GM12872 (cell line): Measurements from ENCODE around the gene SLC1A3.

Experiments
- TF ChIP-seq, protein P1 (sequence below): IDR thresholded peaks from 3 replicates; pipeline ENCODE4 v1.5.1; 2011; ENCODE audit warnings: low read depth, mild to moderate bottlenecking, low read length, moderate library complexity; ENCODE audit not compliant: insufficient read depth

SLC1A3 gene

DNA sequence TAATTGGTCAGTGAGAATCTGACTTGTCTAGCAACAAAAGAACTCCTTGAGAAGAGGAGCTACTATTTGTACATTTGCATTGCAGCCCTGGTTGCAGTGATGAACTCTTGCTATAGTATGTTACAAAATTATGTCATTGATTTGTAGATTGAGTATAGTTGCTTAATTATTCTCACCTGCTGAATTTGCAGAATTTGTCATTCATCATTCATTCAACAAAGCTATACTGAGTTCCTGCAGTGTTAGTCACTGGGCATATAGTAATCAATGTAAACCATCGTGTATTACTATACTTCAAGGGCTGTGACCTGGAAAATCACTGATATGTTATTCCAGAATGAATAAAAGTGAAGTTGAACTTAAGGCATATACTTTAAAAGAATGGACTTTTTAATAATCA is 50.1 kb downstream of the SLC1A3 start:
- TF ChIP-seq, protein P1, sequence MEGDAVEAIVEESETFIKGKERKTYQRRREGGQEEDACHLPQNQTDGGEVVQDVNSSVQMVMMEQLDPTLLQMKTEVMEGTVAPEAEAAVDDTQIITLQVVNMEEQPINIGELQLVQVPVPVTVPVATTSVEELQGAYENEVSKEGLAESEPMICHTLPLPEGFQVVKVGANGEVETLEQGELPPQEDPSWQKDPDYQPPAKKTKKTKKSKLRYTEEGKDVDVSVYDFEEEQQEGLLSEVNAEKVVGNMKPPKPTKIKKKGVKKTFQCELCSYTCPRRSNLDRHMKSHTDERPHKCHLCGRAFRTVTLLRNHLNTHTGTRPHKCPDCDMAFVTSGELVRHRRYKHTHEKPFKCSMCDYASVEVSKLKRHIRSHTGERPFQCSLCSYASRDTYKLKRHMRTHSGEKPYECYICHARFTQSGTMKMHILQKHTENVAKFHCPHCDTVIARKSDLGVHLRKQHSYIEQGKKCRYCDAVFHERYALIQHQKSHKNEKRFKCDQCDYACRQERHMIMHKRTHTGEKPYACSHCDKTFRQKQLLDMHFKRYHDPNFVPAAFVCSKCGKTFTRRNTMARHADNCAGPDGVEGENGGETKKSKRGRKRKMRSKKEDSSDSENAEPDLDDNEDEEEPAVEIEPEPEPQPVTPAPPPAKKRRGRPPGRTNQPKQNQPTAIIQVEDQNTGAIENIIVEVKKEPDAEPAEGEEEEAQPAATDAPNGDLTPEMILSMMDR: no peak

DNA sequence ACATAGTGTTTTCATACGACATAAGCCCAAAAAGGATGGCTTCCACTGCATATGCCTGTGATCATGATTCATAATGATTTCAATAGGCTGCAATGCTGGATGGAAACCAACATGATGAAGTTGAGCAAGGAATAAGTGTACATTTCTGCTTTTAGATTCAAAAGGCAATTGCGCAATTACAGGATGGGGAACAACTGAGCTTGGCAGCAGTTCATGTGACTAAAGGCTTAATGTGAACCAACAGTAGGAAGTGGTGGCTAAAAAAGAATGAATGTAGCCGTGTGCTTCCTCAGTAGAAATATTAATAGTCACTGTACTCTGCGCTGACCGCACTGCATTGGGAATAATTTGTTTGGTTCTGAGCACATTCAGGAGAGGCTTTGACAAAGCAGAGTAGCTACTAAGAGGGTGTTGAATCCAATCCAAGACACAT is 51.2 kb downstream of the SLC1A3 start:
- TF ChIP-seq, protein P1: no peak

DNA sequence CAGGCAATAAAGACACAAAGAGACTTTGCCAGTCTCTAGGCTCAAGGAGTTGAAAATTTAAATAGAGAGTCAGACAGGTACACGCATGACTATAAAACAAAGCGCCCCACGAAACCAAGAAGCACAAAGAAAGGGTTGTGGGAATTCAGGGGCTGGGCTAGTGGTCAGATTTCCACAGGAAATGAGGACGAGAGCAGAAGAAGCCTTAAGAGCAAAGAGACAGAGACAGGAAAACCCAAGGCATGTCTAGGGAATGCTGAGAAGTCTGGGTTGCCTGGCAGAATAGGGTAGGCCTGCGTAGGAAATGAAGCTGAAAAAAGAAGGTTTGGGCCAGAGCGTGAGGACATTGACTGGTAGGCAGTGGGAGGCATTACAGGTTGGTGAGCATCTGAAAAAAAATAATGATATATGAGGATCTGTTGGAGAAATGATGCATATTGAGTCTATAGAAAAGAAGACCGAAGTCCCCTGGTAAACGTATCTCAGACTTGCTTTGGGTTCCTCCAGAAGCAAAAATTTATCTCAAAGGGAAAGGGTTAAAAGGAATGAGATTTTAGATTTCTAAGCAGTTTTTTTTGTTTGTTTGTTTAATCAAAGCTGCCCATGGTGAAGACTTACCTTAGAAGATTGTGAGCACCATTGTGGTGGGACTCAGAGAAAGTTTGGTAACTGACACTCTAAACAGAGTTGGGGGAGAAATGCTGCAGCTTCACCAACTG is 51.8 kb downstream of the SLC1A3 start:
- TF ChIP-seq, protein P1: no peak

DNA sequence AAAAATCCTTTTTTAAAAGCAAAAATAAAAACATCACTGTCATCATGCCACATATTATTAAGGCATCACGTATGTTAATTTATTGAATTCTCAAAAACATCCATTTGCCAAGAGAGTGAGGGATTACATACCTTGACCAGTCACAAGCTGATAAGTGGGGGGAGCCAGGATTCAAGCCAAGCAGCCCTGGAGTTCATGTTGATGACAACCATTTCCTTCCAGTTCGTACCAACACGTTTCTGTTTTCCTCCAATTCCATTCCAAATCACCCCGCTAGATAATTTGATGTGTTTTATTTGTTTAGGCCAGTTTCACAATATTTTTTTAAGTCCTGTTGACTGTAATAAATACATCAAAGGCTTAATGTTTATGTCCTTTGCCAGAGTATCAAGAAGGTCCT is 53.0 kb downstream of the SLC1A3 start:
- TF ChIP-seq, protein P1: no peak

DNA sequence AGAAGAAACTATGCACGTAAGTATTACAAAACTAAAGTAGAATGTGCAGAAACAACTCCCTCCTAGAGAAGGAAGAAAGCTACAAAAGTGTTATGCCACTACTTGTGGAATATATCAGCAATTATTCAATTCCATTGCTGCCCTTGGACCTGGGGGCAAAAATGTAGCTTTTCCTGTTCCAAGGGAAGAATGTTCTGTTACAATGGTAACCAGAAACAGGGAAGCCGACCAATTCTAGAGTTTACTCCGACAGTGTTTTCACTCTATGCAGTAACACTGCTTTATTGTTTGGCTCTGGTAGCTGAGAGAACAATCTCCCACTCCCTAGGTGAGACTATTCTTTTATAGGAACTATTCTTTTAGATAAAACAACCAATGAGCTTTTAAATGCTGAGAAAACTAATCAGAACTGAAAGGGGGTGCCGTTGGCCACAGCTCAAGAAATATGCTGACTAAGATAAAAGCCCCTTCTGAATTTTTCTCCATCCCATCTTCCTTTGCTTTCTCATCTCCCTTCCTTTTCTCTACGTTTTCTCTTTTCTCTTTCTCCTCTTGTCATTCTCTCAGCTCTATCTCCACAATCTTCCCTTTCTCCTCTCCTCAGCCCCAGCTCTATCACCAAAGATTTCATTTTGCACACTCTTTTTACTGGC is 54.1 kb downstream of the SLC1A3 start:
- TF ChIP-seq, protein P1: no peak

DNA sequence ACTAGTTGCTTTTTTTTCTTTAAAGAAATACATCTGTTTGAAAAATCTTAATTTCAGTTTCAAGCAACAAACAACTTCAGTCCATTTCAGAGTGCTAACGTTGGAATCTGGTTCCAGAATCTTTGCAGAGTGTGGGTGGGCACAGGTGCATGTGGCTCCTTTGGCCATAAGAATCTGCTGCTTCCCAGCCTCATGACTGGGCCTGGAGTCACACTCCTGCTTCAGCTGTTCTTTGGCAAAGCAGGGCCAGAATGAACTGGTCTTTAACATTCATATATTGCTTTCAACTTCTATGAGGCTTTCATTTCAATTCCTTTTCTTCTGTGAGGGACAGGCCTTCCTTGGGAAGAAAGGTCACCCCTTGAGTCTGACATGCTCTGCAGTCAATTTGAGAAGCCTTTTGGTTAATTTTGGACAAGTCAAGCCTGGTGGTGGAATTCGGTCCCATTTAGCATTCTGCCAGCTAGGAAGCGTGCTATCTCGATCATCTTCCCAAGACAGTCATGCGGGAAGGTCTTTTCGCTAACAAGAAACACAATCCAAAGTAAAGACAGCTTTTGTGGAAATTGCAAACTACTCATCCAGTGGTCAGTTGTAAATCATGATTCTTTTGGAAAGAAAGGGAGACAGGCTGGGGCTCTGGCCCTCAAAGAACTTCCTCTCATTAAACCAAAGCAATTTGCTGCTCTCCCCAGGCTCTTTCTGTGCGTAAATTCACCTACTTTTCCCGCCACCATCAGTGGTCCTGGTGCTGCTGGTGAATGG is 55.2 kb downstream of the SLC1A3 start:
- TF ChIP-seq, protein P1: no peak

DNA sequence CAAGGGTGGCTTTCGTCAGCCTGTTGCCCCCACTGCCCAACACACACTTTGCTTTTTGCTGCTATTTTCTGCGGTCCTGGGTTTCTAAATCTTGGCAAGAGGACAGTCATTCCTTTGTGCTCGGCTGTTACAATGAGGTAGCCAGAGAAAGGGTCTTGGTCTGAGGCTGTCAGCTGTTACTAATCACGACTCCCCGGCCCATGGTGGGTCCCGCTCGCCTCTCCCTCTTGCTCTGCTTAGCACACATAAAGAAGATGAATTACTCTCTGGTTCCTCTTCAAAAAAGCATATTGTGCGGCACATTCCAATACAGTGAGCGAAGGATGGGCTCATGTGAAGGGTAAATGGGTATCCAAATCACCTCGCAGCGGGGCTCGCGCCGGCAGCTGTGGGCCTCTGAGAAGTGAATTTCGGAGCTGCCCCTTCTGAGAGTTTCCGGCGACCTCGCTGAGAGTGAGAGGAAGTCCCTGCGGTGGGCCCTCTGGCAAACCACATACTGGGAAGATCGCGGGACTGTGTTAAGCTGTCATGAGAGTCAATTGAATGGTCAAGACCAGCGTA is 56.0 kb downstream of the SLC1A3 start:
- TF ChIP-seq, protein P1: no peak
